Muscle layer of duodenum (tissue), 2 donors: ENCODE results near the gene GRIPAP1.
"Not testable (repeated sequence)": the region's sequence is repeated elsewhere in the genome, so short reads cannot be mapped to it uniquely, and the experiment has no call there.

ENCODE experiments used
- H3K27ac ChIP-seq: one replicate; pipeline ENCODE4 v1.7.0; 2013; ENCODE audit warnings: mild to moderate bottlenecking, low read length
- H3K27me3 ChIP-seq: one replicate; pipeline ENCODE4 v1.7.0; 2013; ENCODE audit warnings: low read depth, mild to moderate bottlenecking, control low read depth, low read length
- H3K36me3 ChIP-seq, 2 donors: one replicate each; pipeline ENCODE4 v1.7.0; 2013; ENCODE audit warnings: low read length in 2 of 2, control low read depth in 1 of 2, mild to moderate bottlenecking in 1 of 2; ENCODE audit not compliant: insufficient read depth in 2 of 2, control insufficient read depth in 1 of 2
- H3K4me1 ChIP-seq, 2 donors: one replicate each; pipeline ENCODE4 v1.7.0; 2013; ENCODE audit warnings: low read length in 2 of 2, mild to moderate bottlenecking in 2 of 2, control low read depth in 1 of 2, moderate library complexity in 1 of 2; ENCODE audit not compliant: insufficient read depth in 2 of 2, control insufficient read depth in 1 of 2
- H3K4me3 ChIP-seq, 2 donors: one replicate each; pipeline ENCODE4 v1.7.0; 2013; ENCODE audit warnings: low read length in 2 of 2, low read depth in 1 of 2, mild to moderate bottlenecking in 1 of 2
- H3K9me3 ChIP-seq, 2 donors: one replicate each; pipeline ENCODE4 v1.7.0; 2013; ENCODE audit warnings: low read length in 2 of 2, control low read depth in 1 of 2, mild to moderate bottlenecking in 1 of 2; ENCODE audit not compliant: control insufficient read depth in 1 of 2
- donor health status: healthy.

The GRIPAP1 gene

GRCh38 chrX:48989483-48989882, 12.6 kb downstream of the GRIPAP1 start:
- Histone ChIP-seq H3K4me3 (no peak overlapping the region), H3K4me1 (no peaks in the 10 kb centered on the region), H3K27me3 (no peaks in the 10 kb centered on the region), H3K9me3 (no peaks in the 10 kb centered on the region), H3K36me3 (peaks cover 27 to 44% of the 10 kb centered on the region in 2 donors), H3K27ac (no peak overlapping the region)

GRCh38 chrX:48983896-48984295, 18.2 kb downstream of the GRIPAP1 start:
- H3K4me3 ChIP-seq: no peak overlapping the region
- H3K4me1 ChIP-seq: no peaks in the 10 kb centered on the region
- peaks cover 20 to 53% of the 10 kb centered on the region in 2 donors for H3K36me3 ChIP-seq
- no peaks in the 10 kb centered on the region for H3K27me3 ChIP-seq
- no peak overlapping the region for H3K27ac ChIP-seq
- no peaks in the 10 kb centered on the region for H3K9me3 ChIP-seq

- H3K27me3 ChIP-seq: no peaks in the 10 kb centered on the region
These were observed 19.0 kb downstream of the GRIPAP1 start for GRCh38 chrX:48983081-48983480.

GRCh38 chrX:48981178-48981577, 20.9 kb downstream of the GRIPAP1 start:
- H3K27ac ChIP-seq: no peak overlapping the region
- no peak overlapping the region for H3K4me3 ChIP-seq
- H3K4me1 ChIP-seq: no peaks in the 10 kb centered on the region
- peaks cover 17 to 53% of the 10 kb centered on the region in 2 donors for H3K36me3 ChIP-seq
- H3K9me3 ChIP-seq: no peaks in the 10 kb centered on the region
- H3K27me3 ChIP-seq: no peaks in the 10 kb centered on the region

More at GRCh38 chrX:48983081-48983480, 19.0 kb downstream of the GRIPAP1 start:
- H3K4me1 ChIP-seq: no peaks in the 10 kb centered on the region
- no peak overlapping the region for H3K27ac ChIP-seq
- H3K36me3 ChIP-seq: peaks cover 17 to 48% of the 10 kb centered on the region in 2 donors
- H3K9me3 ChIP-seq: no peaks in the 10 kb centered on the region
- no peak overlapping the region for H3K4me3 ChIP-seq

DNA sequence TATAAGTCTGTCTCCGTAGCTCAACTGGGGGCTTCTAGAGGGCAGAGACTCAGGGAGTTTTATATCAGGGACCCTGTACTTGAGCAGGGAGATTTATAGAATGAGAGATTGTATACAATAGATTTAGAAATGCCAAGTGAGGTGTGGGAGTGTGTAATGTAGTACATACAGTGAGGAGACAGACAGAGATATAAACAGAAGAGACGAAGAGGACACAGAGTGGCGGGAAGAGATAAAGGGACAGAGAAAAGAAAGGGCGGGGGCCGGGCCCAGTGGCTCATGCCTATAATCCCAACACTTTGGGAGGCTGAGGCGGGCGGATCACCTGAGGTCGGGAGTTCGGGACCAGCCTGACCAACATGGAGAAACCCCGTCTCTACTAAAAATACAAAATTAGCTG, 21.7 kb downstream of the GRIPAP1 start:
- not testable (repeated sequence) for H3K4me1 ChIP-seq, H3K27ac ChIP-seq, H3K27me3 ChIP-seq, H3K4me3 ChIP-seq, H3K9me3 ChIP-seq
- peaks cover 14 to 55% of the 10 kb centered on the region in 2 donors for H3K36me3 ChIP-seq

DNA sequence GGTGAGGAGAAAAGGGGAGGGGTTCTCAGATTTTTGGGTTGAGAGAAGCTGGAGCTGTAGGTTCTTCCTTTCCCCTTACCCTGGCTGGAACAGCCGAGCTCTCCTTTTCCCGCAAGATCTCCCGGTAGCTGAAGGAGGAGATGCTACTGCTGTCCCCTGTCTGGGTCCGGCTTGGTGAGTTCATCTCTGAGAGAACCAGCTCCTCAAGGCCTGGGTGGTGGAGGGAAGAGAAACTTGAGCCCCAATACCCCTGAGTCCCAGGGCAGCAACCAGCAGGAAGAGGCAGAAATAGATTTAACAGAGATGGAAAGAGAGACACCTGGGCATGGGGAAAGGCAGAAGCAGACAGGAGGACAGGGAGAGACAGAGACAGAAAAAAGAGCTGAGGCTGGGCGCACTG, 23.8 kb downstream of the GRIPAP1 start:
- Histone ChIP-seq H3K36me3 (peaks cover 13 to 41% of the 10 kb centered on the region in 2 donors), H3K4me3 (no peak overlapping the region), H3K9me3 (no peaks in the 10 kb centered on the region), H3K27ac (no peak overlapping the region), H3K4me1 (no peaks in the 10 kb centered on the region), H3K27me3 (no peaks in the 10 kb centered on the region)

- H3K36me3 ChIP-seq: peaks cover 7 to 26% of the 10 kb centered on the region in 2 donors
- H3K27me3 ChIP-seq: no peaks in the 10 kb centered on the region
- H3K4me3 ChIP-seq: no peak overlapping the region
- H3K4me1 ChIP-seq: peaks cover 0 to 5% of the 10 kb centered on the region in 2 donors
- no peak overlapping the region for H3K27ac ChIP-seq
- no peaks in the 10 kb centered on the region for H3K9me3 ChIP-seq
These were observed 26.0 kb downstream of the GRIPAP1 start for GRCh38 chrX:48976086-48976485.

DNA sequence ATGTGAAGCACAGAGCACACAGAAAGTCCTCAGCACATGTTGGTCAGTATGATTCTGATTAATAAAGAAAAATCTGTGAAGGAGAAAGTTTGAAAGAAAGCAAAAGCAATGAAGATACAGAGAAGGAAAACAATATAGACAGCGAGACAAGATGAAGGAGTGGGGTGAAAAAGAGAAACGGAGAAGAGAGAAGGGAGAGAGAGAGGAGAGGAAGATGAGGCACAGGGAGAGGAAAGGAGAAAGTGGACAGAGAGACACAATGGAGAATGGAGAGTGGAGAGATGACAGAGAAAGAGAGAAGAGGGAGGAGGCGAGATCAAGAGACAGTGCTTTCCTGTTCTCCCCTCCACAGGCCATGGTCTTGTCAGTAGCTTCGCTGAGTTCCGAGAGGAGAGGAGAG, 26.5 kb downstream of the GRIPAP1 start:
- Histone ChIP-seq H3K36me3 (peaks cover 7 to 22% of the 10 kb centered on the region in 2 donors), H3K4me3 (no peak overlapping the region), H3K27ac (no peak overlapping the region), H3K4me1 (peaks cover 0 to 5% of the 10 kb centered on the region in 2 donors), H3K9me3 (no peaks in the 10 kb centered on the region), H3K27me3 (no peaks in the 10 kb centered on the region)

DNA sequence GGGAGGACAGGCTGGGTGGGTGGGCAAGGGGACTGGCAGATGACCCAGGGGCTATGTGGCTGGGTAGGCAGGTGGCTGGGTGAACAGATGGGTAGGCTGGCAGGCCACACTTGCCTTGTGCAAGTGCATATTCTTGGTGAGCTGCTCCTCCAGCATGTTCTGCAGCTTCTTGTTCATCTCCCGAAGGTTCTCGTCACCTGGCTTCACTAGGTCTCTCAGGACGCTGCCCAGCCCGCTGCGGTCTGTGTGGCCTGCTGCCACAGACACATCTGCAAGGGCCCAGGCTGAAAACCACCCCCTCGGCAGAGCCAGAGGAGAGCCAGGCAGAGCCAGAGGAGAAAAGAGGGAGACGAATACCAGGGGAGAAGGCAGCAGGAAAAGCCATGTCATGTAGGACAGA, 27.0 kb downstream of the GRIPAP1 start:
- peaks cover 0 to 5% of the 10 kb centered on the region in 2 donors for H3K4me1 ChIP-seq
- H3K27ac ChIP-seq: no peak overlapping the region
- no peak overlapping the region for H3K4me3 ChIP-seq
- no peaks in the 10 kb centered on the region for H3K27me3 ChIP-seq
- H3K36me3 ChIP-seq: peaks cover 7 to 20% of the 10 kb centered on the region in 2 donors
- H3K9me3 ChIP-seq: no peaks in the 10 kb centered on the region

DNA sequence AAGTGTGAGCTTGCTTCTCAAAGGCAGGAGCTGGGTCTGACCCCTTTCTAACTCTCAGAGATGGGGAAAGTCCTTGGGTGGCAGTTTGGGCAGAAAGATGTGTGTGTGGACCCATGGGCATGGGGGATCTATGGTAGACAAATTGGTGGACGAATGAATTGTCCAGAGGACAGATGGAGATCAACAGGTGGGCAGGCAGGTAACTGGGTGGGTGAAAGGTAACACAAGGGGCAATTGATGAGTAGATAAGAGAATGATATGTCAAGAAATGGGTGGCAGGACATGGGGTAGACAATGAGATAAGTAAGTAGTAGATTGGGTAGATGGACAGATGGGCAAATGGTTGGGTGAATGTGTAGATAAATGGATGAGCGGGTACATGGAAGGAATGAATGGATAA, 27.5 kb downstream of the GRIPAP1 start:
- Histone ChIP-seq H3K27me3 (no peaks in the 10 kb centered on the region), H3K27ac (no peak overlapping the region), H3K4me3 (no peak overlapping the region), H3K4me1 (peaks cover 0 to 5% of the 10 kb centered on the region in 2 donors), H3K9me3 (no peaks in the 10 kb centered on the region), H3K36me3 (peaks cover 7 to 16% of the 10 kb centered on the region in 2 donors)

- Histone ChIP-seq H3K4me1 (peaks cover 0 to 5% of the 10 kb centered on the region in 2 donors), H3K4me3 (no peak overlapping the region), H3K9me3 (no peaks in the 10 kb centered on the region), H3K27ac (no peak overlapping the region), H3K27me3 (no peaks in the 10 kb centered on the region), H3K36me3 (peaks cover 7 to 16% of the 10 kb centered on the region in 2 donors)
These were observed 28.0 kb downstream of the GRIPAP1 start for GRCh38 chrX:48974033-48974432.
